T-helper 1 cell treated with Interleukin-12 subunit alpha and Interleukin-12 subunit beta and Interleukin-4 antibody, amounts not matched to agents 30 μg/mL and 1 μg/mL, for 36 hours (primary cell): ENCODE results near the gene NEK11.

Source experiments
- H3K27ac Mint-ChIP-seq: one replicate; pipeline ENCODE4 v1.8.0; 2021; ENCODE audit warnings: mild to moderate bottlenecking, mixed read lengths
- H3K27me3 Mint-ChIP-seq: one replicate; pipeline ENCODE4 v1.8.0; 2021; ENCODE audit warnings: low read depth, mixed read lengths
- H3K36me3 Mint-ChIP-seq: one replicate; pipeline ENCODE4 v1.8.0; 2021; ENCODE audit warnings: low read depth, mixed read lengths
- H3K4me1 Mint-ChIP-seq: one replicate; pipeline ENCODE4 v1.8.0; 2021; ENCODE audit warnings: low read depth, mixed read lengths
- H3K4me3 Mint-ChIP-seq: one replicate; pipeline ENCODE4 v1.8.0; 2021; ENCODE audit warnings: mild to moderate bottlenecking, moderate library complexity, mixed read lengths
- H3K9me3 Mint-ChIP-seq: one replicate; pipeline ENCODE4 v1.8.0; 2021; ENCODE audit warnings: mixed read lengths

NEK11 gene

DNA sequence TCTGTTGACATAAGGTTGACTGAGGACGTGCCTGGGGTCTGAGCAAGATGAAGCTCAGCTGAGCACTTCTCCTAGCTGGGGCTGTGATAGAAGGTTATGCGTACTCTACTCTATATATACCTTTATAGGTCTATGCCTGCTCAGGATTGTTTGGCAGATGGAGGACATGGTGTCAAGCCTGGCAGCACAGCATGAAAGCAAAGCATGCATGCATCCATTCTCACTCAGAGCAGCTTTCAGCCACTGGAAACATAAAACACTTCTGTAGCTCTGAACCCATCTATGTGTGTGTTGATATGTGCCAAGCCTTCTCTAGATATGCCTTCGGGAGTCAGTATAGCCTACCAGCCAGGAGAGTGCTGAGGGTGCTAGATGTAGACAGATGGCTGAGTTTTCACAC, 212.6 kb downstream of the NEK11 start:
- Mint-ChIP-seq H3K4me3 (no peak overlapping the region), H3K4me1 (no peaks in the 10 kb centered on the region), H3K27ac (no peak overlapping the region), H3K9me3 (no peaks in the 10 kb centered on the region), H3K27me3 (no peaks in the 10 kb centered on the region), H3K36me3 (no peaks in the 10 kb centered on the region)

DNA sequence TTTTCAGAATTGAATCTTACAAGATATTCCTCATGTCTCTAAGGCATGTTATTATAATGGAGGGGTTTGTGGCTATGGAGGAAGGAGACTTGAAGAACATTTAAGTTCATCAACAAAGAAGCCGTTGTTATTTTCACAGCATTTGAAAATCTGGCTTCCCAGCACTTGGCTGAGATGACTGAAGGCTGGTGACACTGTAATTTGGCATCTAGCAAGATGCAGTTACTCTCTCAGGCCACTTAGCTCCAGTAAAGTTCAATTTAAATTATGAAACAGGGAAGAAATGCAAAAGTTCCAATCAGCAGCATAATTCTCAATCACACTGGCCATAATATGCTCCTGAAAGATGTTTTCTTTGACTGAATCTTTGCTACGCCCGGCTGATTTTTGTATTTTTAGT, 215.5 kb downstream of the NEK11 start:
- no peak overlapping the region for H3K4me3 Mint-ChIP-seq
- H3K4me1 Mint-ChIP-seq: no peaks in the 10 kb centered on the region
- H3K27ac Mint-ChIP-seq: no peak overlapping the region
- H3K36me3 Mint-ChIP-seq: no peaks in the 10 kb centered on the region
- no peaks in the 10 kb centered on the region for H3K9me3 Mint-ChIP-seq
- peaks cover 4% of the 10 kb centered on the region for H3K27me3 Mint-ChIP-seq

DNA sequence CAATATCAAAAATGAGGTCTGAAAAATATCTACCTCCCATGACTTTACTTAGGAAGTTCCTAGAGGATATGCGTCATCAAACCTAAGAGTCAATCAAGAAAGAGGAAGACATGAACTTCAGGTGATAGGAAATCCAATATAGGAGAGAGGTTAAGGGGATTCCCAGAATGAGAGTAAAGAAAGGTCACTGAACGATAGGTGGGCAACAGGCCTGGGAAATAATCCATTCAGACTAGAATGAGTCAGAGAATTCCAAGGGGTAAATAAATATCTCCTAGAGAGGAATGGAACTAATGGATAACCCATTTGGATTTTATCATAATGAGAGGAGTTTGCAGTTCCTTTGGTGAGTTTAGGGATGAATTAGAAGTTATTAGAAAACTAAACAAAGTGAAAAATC, 223.8 kb downstream of the NEK11 start:
- no peaks in the 10 kb centered on the region for H3K36me3 Mint-ChIP-seq
- H3K27me3 Mint-ChIP-seq: peaks cover 8% of the 10 kb centered on the region
- H3K4me3 Mint-ChIP-seq: no peak overlapping the region
- H3K9me3 Mint-ChIP-seq: peaks cover 9% of the 10 kb centered on the region
- no peak overlapping the region for H3K27ac Mint-ChIP-seq
- no peaks in the 10 kb centered on the region for H3K4me1 Mint-ChIP-seq

DNA sequence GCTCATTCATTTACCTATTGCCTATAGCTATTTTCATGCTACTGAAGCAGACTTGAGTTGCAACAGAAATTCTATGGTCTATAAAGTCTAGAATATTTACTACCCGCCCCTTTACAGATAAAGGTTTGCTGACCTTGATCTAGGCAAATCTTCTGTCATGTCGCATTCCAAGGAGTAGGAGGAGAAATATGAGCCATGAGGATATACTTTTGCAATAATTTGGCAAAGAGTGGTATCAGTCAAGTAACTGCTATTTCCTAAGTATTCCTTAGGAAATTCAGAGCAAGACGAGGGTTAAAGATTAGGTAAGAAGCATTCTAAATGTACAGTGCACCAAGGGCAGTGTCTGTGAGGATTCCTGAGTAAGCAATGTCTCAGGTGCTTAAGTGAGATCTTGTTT, 233.8 kb downstream of the NEK11 start:
- H3K27ac Mint-ChIP-seq: no peak overlapping the region
- no peaks in the 10 kb centered on the region for H3K27me3 Mint-ChIP-seq
- no peaks in the 10 kb centered on the region for H3K4me1 Mint-ChIP-seq
- no peak overlapping the region for H3K4me3 Mint-ChIP-seq
- no peaks in the 10 kb centered on the region for H3K36me3 Mint-ChIP-seq
- H3K9me3 Mint-ChIP-seq: no peaks in the 10 kb centered on the region

DNA sequence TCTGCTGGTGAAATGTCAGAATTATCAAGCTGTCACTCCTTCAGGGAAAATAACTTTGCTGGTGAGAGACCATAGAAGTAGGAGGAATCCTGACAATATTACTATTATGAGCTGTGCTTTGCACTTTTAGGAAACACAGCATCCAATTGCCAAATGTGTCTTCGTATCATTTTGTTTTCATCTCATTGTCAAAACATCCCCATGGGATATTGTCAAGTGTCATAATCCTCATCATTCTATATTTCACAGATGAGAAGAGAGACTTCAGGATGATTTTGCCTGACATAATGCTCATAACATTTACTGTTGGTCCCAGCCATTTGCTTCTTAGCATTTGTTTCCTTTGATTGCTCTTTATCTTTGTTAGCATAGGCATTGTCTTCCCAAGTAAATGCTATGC, 234.4 kb downstream of the NEK11 start:
- H3K4me1 Mint-ChIP-seq: no peaks in the 10 kb centered on the region
- no peak overlapping the region for H3K27ac Mint-ChIP-seq
- no peaks in the 10 kb centered on the region for H3K36me3 Mint-ChIP-seq
- H3K27me3 Mint-ChIP-seq: no peaks in the 10 kb centered on the region
- peaks cover 2% of the 10 kb centered on the region for H3K9me3 Mint-ChIP-seq
- no peak overlapping the region for H3K4me3 Mint-ChIP-seq

DNA sequence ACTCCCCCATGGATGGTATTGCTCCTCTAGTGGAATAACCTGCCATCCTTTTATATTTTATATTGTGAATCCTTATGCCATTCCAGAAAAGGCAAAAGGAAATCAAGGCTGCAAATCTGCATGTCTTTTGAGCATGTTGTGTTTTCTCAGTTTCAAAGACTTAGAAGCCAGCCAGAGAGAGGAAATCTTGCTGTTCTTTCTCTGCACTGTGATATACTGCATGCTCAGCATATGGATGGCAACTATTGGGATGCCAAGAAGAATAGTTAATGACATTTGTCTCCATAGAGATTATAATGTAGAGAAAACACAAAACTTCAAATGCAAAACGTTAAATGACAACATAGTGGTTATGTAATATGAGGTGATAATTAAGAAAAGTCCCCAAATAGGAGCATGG, 248.9 kb downstream of the NEK11 start:
- no peak overlapping the region for H3K4me3 Mint-ChIP-seq
- H3K4me1 Mint-ChIP-seq: no peaks in the 10 kb centered on the region
- no peaks in the 10 kb centered on the region for H3K27me3 Mint-ChIP-seq
- H3K9me3 Mint-ChIP-seq: no peaks in the 10 kb centered on the region
- H3K27ac Mint-ChIP-seq: no peak overlapping the region
- no peaks in the 10 kb centered on the region for H3K36me3 Mint-ChIP-seq

DNA sequence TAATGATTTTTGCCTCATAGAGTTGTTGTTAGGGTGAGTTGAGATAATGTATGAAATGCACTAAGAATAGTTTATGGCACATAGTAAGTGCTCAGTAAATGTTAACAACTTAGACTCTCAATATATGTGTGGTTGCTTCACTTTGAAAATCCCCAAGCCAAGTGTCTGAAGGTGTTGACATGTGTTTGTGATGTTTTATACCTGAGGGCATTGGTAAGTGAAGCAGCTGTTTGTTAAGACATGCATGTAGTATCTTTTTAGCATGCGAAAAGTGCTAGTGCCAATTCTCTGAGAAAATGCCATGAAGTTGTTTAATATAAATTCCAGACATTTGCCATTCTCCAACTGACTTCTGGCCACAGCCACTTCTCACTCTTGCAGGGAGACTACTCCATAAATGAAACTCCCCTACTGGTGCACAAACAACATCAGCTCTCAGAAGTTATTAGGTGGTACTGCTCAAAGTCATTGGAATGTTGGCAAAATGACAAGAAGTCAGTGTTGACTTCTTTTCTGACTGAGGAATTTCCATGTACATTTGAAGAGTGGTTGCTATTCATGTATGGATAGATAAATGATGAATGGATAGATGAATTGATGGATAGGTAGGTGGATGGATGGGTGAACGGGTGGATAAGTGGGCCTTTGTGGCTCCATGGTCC, 251.3 kb downstream of the NEK11 start:
- no peak overlapping the region for H3K27ac Mint-ChIP-seq
- no peak overlapping the region for H3K4me3 Mint-ChIP-seq
- H3K9me3 Mint-ChIP-seq: no peaks in the 10 kb centered on the region
- no peaks in the 10 kb centered on the region for H3K4me1 Mint-ChIP-seq
- H3K36me3 Mint-ChIP-seq: no peaks in the 10 kb centered on the region
- H3K27me3 Mint-ChIP-seq: no peaks in the 10 kb centered on the region

DNA sequence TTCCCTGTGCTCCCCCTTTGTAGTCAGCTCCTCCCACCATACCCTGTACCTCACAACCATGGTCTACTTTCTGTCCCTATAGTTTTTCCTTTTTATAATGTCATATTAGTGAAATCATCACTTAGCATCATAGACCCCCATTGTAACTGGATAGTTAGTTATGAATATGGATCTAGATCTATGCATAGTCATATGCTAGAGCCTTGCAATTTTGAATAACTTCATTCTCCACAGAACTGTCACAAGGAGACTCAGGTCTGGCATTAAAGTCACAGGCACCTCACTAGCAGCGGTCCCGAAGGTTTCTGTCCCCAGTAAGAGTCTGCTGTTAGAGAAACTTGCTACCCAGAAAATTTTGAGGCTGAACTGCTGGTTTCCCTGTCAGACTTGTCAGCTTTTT, 252.9 kb downstream of the NEK11 start:
- no peaks in the 10 kb centered on the region for H3K27me3 Mint-ChIP-seq
- no peak overlapping the region for H3K4me3 Mint-ChIP-seq
- no peaks in the 10 kb centered on the region for H3K9me3 Mint-ChIP-seq
- no peaks in the 10 kb centered on the region for H3K36me3 Mint-ChIP-seq
- H3K27ac Mint-ChIP-seq: no peak overlapping the region
- H3K4me1 Mint-ChIP-seq: no peaks in the 10 kb centered on the region

DNA sequence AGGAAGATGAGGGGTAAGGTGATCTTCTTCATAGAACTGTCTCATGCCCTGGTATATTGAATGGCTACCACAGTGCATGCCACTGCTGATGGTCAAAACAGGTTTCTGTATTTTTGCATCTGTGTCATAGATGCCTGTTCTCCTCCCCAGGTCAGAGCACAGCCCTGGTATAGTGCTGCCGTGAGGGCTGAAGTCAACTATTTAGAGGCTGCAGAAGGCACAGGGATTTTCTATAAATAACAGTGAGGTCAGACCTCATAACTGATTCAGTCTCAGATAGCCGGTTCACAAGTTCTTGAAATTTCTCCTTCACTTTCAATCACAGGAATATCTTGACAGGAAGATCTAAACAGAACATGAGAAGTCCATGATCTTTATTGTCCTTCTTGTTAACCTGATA, 255.7 kb downstream of the NEK11 start:
- Mint-ChIP-seq H3K36me3 (no peaks in the 10 kb centered on the region), H3K9me3 (no peaks in the 10 kb centered on the region), H3K27me3 (no peaks in the 10 kb centered on the region), H3K4me1 (no peaks in the 10 kb centered on the region), H3K4me3 (no peak overlapping the region), H3K27ac (no peak overlapping the region)

DNA sequence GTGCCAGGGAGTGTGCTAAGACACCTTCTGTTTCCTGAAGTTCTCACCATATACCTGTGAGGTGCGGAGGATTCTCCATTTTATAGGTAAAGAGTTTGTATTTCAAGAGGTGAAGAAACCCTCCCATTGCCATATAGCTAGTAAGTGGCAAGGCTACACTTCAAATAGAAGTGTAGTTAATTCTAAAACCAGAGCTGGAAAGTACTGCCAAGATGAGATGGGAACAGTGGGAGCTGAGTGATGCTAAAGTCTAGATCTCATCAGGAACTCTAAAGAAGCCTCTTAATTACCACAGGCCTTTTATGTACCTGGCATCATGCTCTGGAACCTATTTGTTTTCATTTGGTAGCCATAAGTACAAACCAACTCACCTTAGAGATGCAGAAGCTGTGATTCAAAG, 256.3 kb downstream of the NEK11 start:
- no peaks in the 10 kb centered on the region for H3K9me3 Mint-ChIP-seq
- H3K27me3 Mint-ChIP-seq: no peaks in the 10 kb centered on the region
- H3K4me3 Mint-ChIP-seq: no peak overlapping the region

DNA sequence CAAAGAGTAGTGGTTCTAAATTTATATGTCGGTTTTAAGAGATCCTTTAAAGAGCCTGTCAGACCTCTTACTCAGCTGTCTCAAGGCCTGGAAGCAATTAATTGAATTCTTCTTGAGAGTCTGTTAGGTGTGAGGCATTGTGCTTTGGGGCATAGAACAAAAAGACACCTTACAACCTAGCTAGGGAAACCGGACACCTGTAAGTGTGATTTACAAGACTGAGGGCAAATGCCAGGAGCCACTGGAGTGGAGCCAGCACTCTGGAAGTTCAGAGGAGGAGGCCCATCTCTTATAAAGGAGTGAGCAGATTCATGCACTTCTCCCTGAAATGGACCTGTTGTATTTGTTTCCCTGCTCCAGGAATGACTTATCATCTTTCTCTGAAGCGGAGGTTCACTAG, 257.2 kb downstream of the NEK11 start:
- Mint-ChIP-seq H3K4me3 (no peak overlapping the region), H3K9me3 (no peaks in the 10 kb centered on the region), H3K36me3 (no peaks in the 10 kb centered on the region), H3K4me1 (no peaks in the 10 kb centered on the region), H3K27ac (no peak overlapping the region), H3K27me3 (no peaks in the 10 kb centered on the region)

More for the DNA sequence above, 256.3 kb downstream of the NEK11 start:
- H3K27ac Mint-ChIP-seq: no peak overlapping the region
- H3K36me3 Mint-ChIP-seq: no peaks in the 10 kb centered on the region
- H3K4me1 Mint-ChIP-seq: no peaks in the 10 kb centered on the region

DNA sequence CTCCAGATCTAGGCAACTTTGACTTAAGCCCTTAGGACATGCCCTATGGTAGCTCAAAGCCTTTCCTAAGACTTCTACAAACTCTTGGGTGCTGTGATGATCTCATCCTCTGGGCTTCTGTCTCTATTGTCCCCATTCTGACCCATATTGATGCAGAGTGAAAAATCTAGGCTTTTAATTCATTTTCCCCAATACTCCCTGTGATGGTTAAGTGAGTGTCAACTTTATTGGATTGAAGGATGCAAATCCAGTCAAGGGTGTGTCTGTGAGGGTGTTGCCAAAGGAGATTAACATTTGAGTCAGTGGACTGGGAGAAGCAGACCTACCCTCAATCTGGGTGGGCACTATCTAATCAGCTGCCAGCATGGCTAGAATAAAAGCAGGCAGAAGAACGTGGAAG, 257.6 kb downstream of the NEK11 start:
- Mint-ChIP-seq H3K36me3 (no peaks in the 10 kb centered on the region), H3K27ac (no peak overlapping the region), H3K27me3 (no peaks in the 10 kb centered on the region), H3K4me3 (no peak overlapping the region), H3K4me1 (no peaks in the 10 kb centered on the region), H3K9me3 (no peaks in the 10 kb centered on the region)

DNA sequence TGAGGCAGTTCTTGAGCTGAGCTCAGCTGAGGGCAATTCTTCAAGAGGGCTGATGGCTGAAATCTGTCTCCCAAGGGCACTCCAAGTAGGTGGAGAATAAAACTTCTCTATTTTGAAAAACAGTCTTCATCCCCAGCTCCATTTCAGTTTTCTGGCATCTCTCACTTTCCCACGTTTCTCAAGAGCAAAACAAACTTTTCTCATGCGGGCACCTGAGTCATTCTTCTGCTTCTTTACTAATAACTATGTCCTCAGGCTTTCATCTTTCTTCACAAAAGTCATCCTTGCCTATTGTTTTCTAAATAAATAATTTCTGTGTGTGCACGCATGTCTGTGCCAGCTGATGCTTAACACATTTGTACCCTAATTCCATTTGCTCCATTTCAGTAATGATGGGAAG, 258.8 kb downstream of the NEK11 start:
- no peaks in the 10 kb centered on the region for H3K9me3 Mint-ChIP-seq
- H3K36me3 Mint-ChIP-seq: no peaks in the 10 kb centered on the region
- no peak overlapping the region for H3K4me3 Mint-ChIP-seq
- no peaks in the 10 kb centered on the region for H3K27me3 Mint-ChIP-seq
- no peak overlapping the region for H3K27ac Mint-ChIP-seq
- no peaks in the 10 kb centered on the region for H3K4me1 Mint-ChIP-seq

DNA sequence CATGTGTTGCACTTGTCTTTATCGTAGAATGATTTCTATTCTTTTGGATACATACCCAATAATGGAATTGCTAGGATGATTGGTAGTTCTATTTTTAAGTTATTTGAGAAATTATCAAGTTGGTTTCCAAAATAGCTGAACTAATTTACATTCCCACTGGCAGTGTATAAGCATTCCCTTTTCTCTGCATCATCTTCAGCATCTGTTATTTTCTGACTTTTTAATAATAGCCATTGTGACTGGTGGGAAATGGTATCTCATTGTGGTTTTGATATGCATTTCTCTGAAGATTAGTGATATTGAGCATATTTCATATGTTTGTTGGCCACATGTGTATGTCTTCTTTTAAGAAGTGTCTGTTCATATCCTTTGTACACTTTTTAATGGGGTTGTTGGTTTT, 273.2 kb downstream of the NEK11 start:
- Mint-ChIP-seq H3K4me1 (no peaks in the 10 kb centered on the region), H3K27ac (no peak overlapping the region), H3K36me3 (no peaks in the 10 kb centered on the region), H3K9me3 (no peaks in the 10 kb centered on the region), H3K27me3 (peaks cover 5% of the 10 kb centered on the region), H3K4me3 (no peak overlapping the region)

DNA sequence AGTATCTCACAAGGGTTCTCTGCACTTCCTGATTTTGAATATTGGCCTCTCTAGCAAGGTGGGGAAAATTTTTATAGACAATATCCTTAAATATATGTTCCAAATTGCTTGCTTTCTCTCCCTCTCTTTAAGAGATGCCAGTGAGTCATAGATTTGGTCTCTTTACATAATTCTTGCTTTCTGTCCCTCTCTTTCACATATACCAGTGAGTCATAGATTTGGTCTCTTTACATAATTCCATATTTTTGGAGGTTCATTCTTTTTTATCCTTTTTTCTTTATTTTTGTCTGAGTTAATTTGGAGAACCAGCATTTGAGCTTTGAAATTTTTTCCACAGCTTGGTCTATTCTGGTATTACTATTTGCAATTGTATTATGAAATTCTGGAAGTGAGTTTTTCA, 277.2 kb downstream of the NEK11 start:
- H3K4me3 Mint-ChIP-seq: no peak overlapping the region
- H3K4me1 Mint-ChIP-seq: no peaks in the 10 kb centered on the region
- H3K9me3 Mint-ChIP-seq: no peaks in the 10 kb centered on the region
- H3K27ac Mint-ChIP-seq: no peak overlapping the region
- H3K36me3 Mint-ChIP-seq: no peaks in the 10 kb centered on the region
- H3K27me3 Mint-ChIP-seq: peaks cover 9% of the 10 kb centered on the region

DNA sequence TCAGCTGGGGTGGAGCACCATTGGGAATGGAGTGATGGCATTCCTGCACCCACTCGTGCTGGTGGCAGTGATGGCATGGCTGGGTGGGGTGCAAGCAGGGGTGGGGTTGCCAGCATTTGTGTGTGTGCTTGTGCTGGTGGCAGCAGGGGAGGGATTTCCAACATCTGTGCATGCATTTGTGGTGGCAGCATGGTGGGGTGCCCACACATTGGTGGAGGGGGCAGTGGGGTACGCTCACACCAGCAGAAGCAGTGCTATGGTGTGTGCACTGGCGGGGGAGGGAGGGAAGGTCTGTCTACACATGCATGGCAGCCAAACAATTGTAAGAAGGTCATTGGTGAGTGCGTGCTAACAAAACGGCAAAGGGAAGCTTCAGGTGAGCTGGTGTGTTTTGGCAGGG, 278.2 kb downstream of the NEK11 start:
- Mint-ChIP-seq H3K27me3 (peaks cover 14% of the 10 kb centered on the region), H3K4me1 (no peaks in the 10 kb centered on the region), H3K4me3 (no peak overlapping the region), H3K9me3 (no peaks in the 10 kb centered on the region), H3K27ac (no peak overlapping the region), H3K36me3 (no peaks in the 10 kb centered on the region)
